Measurements from ENCODE around the gene IER2. TPM values are rescaled to one million over a fixed set of nuclear protein-coding genes. Genes with fewer than 3 reads are reported as not detected.
A peak's percentile ranks its signal among the peaks of the same experiment; 100 is the strongest.
"Not testable (repeated sequence)": the region's sequence is repeated elsewhere in the genome, so short reads cannot be mapped to it uniquely, and the experiment has no call there.

The IER2 gene
- total RNA-seq, 1 donor from 2014 or later, result 27.9 TPM

GRCh38 chr19:13138171-13138915 is 11.9 kb upstream of the IER2 start:
- no peak for DNase-seq (ENCODE audit: low read depth)

GRCh38 chr19:13138916-13139198 is 11.4 kb upstream of the IER2 start:
- no peak for DNase-seq (ENCODE audit: low read depth)

GRCh38 chr19:13139633-13140311 is 10.4 kb upstream of the IER2 start:
- DNase-seq (ENCODE audit: low read depth), result no peak

- no peak for DNase-seq (ENCODE audit: low read depth)
Observed at GRCh38 chr19:13146763-13147563, 3.2 kb upstream of the IER2 start.

GRCh38 chr19:13149173-13149627 is 1.0 kb upstream of the IER2 start:
- DNase-seq (ENCODE audit: low read depth), result not testable (repeated sequence)

- DNase-seq (ENCODE audit: low read depth), result no peak
Observed at GRCh38 chr19:13149628-13150186, 504 bp upstream of the IER2 start.

- DNase-seq (ENCODE audit: low read depth), result no peak
Observed at GRCh38 chr19:13150931-13151604, 857 bp downstream of the IER2 start.

- peak; percentile 87 for DNase-seq (ENCODE audit: low read depth)
Observed at GRCh38 chr19:13151605-13152355, 1.6 kb downstream of the IER2 start.

GRCh38 chr19:13152356-13152973 is 2.3 kb downstream of the IER2 start:
- DNase-seq (ENCODE audit: low read depth), result no peak

GRCh38 chr19:13152974-13153568 is 2.9 kb downstream of the IER2 start:
- DNase-seq (ENCODE audit: low read depth), result peak; percentile 80

GRCh38 chr19:13153569-13154240 is 3.5 kb downstream of the IER2 start:
- DNase-seq (ENCODE audit: low read depth), result no peak

GRCh38 chr19:13154241-13154778 is 4.1 kb downstream of the IER2 start:
- DNase-seq (ENCODE audit: low read depth), result peak; percentile 86

GRCh38 chr19:13154911-13155471 is 4.8 kb downstream of the IER2 start:
- no peak for DNase-seq (ENCODE audit: low read depth)

- peak; percentile 76 for DNase-seq (ENCODE audit: low read depth)
Observed at GRCh38 chr19:13155472-13156359, 5.5 kb downstream of the IER2 start.

GRCh38 chr19:13159713-13160112 is 9.5 kb downstream of the IER2 start:
- no peak for DNase-seq (ENCODE audit: low read depth)

GRCh38 chr19:13160557-13160956 is 10.3 kb downstream of the IER2 start:
- DNase-seq (ENCODE audit: low read depth), result peak; percentile 58

- DNase-seq (ENCODE audit: low read depth), result peak; percentile 94
Observed at GRCh38 chr19:13162724-13163608, 12.8 kb downstream of the IER2 start.

All from renal cortical epithelial cell (primary cell).